GM10248 (cell line): ENCODE results near the gene CCDC3.
"Not testable (repeated sequence)": the region's sequence is repeated elsewhere in the genome, so short reads cannot be mapped to it uniquely, and the experiment has no call there.

Experiments
- CTCF ChIA-PET: fragments of 300-600 bp; sonication (Branson Sonifier 250); formaldehyde crosslinking; extraction: SDS; loops from one replicate; lab custom pipeline; 2021; ENCODE audit warnings: antibody characterized with exemption; lab: Yijun Ruan, JAX
- POLR2A ChIA-PET: fragments of 350-650 bp; sonication (Branson Sonifier 250); formaldehyde crosslinking; extraction: SDS; loops from one replicate; lab custom pipeline; 2020; ENCODE audit warnings: antibody characterized with exemption; lab: Yijun Ruan, JAX
- DNase-seq: peaks from one replicate; pipeline ENCODE4 v3.0.0; 2012; ENCODE audit errors: extremely low spot score
- CTCF ChIP-seq: IDR thresholded peaks from 2 replicates; pipeline ENCODE4 v1.5.1; 2012; ENCODE audit warnings: mild to moderate bottlenecking, low read depth; ENCODE audit errors: extremely low read depth, missing control alignments, control extremely low read depth

The CCDC3 gene

GRCh38 chr10:13043520-13043919, 42.0 kb upstream of the CCDC3 start:
- ChIA-PET CTCF (no interaction called here), POLR2A (no interaction called here)
- no peak for DNase-seq
- no peak for TF ChIP-seq CTCF

GRCh38 chr10:13039761-13040160, 38.2 kb upstream of the CCDC3 start:
- CTCF ChIA-PET, result interaction anchor here (1.2 kb wide), 1 partner anchor 14 kb away, joined by 3 read pairs; no protein-coding TSS in a partner anchor
- DNase-seq, result no peak
- POLR2A ChIA-PET, result no interaction called here
- no peak for TF ChIP-seq CTCF

- no peak for TF ChIP-seq CTCF
- ChIA-PET POLR2A (no interaction called here), CTCF (interaction anchor here (0.8 kb wide), 1 partner anchor 36 kb away, joined by 3 read pairs; no protein-coding TSS in a partner anchor)
- DNase-seq, result no peak
Observed at GRCh38 chr10:13038391-13038790, 36.9 kb upstream of the CCDC3 start.

DNA sequence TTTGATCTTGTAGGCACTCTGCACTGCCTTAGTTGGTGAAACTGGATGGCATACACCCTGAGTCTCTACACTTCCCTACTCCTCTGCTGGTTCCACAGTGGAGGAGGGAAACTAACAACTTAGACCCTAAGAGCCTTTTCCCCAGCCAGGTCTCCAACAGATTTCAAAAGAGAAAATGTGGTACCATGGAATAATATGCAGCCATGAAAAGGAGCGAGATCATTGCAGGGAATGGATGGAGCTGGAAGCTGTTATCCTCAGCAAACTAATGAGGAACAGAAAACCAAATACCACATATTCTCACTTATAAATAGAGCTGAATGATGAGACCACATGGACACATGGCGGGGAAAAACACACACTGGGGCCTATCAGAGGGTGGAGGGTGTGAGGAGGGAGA, 36.3 kb upstream of the CCDC3 start:
- ChIA-PET CTCF (no interaction called here), POLR2A (no interaction called here)
- no peak for TF ChIP-seq CTCF
- no peak for DNase-seq

DNA sequence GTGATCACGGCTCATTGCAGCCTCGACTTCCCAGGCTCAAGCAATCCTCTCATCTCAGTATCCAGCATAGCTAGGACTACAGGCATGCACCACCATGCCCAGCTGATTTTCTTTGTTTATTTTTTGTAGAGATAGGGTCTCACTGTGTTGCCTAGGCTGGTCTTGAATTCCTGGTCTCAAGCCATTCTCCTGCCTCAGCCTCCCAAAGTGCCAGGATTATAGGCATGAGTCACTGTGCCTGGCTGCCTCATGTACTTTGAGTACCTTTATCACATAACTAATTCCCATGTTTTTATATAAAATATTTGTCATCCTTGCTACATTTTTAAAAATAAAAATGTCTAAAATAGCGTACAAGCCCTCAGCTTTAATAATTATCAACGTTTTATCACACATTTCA, 35.3 kb upstream of the CCDC3 start:
- TF ChIP-seq CTCF, result no peak
- ChIA-PET CTCF (no interaction called here), POLR2A (no interaction called here)

GRCh38 chr10:13035731-13036130, 34.2 kb upstream of the CCDC3 start:
- POLR2A ChIA-PET, DNase-seq: not testable (repeated sequence)
- CTCF ChIA-PET, result interaction anchor here (1.2 kb wide), 1 partner anchor 29 kb away, joined by 3 read pairs; no protein-coding TSS in a partner anchor

More for the DNA sequence above, 35.3 kb upstream of the CCDC3 start:
- no peak for DNase-seq

- ChIA-PET POLR2A (no interaction called here), CTCF (no interaction called here)
Observed at GRCh38 chr10:13026873-13027272, 25.4 kb upstream of the CCDC3 start.

More at GRCh38 chr10:13026873-13027272, 25.4 kb upstream of the CCDC3 start:
- TF ChIP-seq CTCF, result no peak
- DNase-seq, result no peak
